PC-9 (cell line): ENCODE data around the gene ASIC4. TPM values are rescaled to one million over a fixed set of nuclear protein-coding genes. Genes with fewer than 3 reads are reported as not detected.

Experiments used
- BruUV-seq: library from RNA; stranded (reverse); fragments of 400-500 nt; replicated peaks from 2 replicates; lab custom pipeline; 2021; lab: Mats Ljungman, UMichigan
- CTCF ChIA-PET: fragments of 300-600 bp; sonication (Branson Sonifier 250); formaldehyde crosslinking; loops from one replicate; lab custom pipeline; 2022; ENCODE audit warnings: antibody characterized with exemption; lab: Charles Lee
- POLR2A ChIA-PET: fragments of 300-600 bp; sonication (Branson Sonifier 250); formaldehyde crosslinking; loops from one replicate; lab custom pipeline; 2022; ENCODE audit warnings: antibody characterized with exemption; ENCODE audit not compliant: unreplicated experiment; lab: Charles Lee
- DNase-seq, 2 experiments: peaks; one replicate each; pipeline versions ENCODE4 v3.0.0 to v3.0.0-alpha.2; 2015 to 2022; ENCODE audit warnings: mixed read lengths in 1 of 2
- H2AFZ ChIP-seq: fragments of 200-600 bp; sonication (generic); 2 replicates; pipeline ENCODE4 v1.8.1; 2017; ENCODE audit warnings: antibody characterized with exemption
- H3F3A ChIP-seq: fragments of 200-600 bp; sonication (generic); 2 replicates; pipeline ENCODE4 v1.8.1; 2017; ENCODE audit warnings: antibody characterized with exemption, mild to moderate bottlenecking, low read depth; ENCODE audit not compliant: insufficient read depth
- H3K27ac ChIP-seq: fragments of 200-600 bp; sonication (generic); 2 replicates; pipeline ENCODE4 v1.6.1; 2016; ENCODE audit warnings: mixed run types
- H3K27me3 ChIP-seq: fragments of 200-600 bp; sonication (generic); 2 replicates; pipeline ENCODE4 v1.6.1; 2016; ENCODE audit warnings: low read depth, mixed run types; ENCODE audit not compliant: insufficient read depth
- H3K36me3 ChIP-seq: fragments of 200-600 bp; sonication (generic); 2 replicates; pipeline ENCODE4 v1.6.1; 2016; ENCODE audit warnings: low read depth, mixed run types
- H3K4me1 ChIP-seq: fragments of 200-600 bp; sonication (generic); replicated peaks from 2 replicates; pipeline ENCODE4 v1.6.1; 2016; ENCODE audit warnings: mixed run types; ENCODE audit not compliant: insufficient read depth
- H3K4me2 ChIP-seq: fragments of 200-600 bp; sonication (generic); 2 replicates; pipeline ENCODE4 v1.6.1; 2017; ENCODE audit warnings: mixed run types
- H3K4me3 ChIP-seq: fragments of 200-600 bp; sonication (generic); 2 replicates; pipeline ENCODE4 v1.6.1; 2016; ENCODE audit warnings: mixed run types
- H3K79me2 ChIP-seq: fragments of 200-600 bp; sonication (generic); 2 replicates; pipeline ENCODE4 v1.6.1; 2017; ENCODE audit warnings: low read depth, mixed run types
- H3K9me2 ChIP-seq: fragments of 200-600 bp; sonication (generic); 2 replicates; pipeline ENCODE4 v1.8.1; 2017; ENCODE audit warnings: mild to moderate bottlenecking; ENCODE audit not compliant: insufficient read depth
- H3K9me3 ChIP-seq: fragments of 200-600 bp; sonication (generic); 2 replicates; pipeline ENCODE4 v1.8.1; 2016; ENCODE audit warnings: low read depth; ENCODE audit not compliant: insufficient read depth
- H4K20me1 ChIP-seq: fragments of 200-600 bp; sonication (generic); 2 replicates; pipeline ENCODE4 v1.8.1; 2017; ENCODE audit not compliant: insufficient read depth
- EZH2 ChIP-seq: fragments of 200-600 bp; sonication (generic); IDR thresholded peaks from 2 replicates; pipeline ENCODE4 v1.8.0; 2017; ENCODE audit warnings: antibody characterized with exemption, low read depth
- intact Hi-C: fragments of 100-400 bp; cut with micrococcal nuclease; formaldehyde crosslinking; loops from one replicate; pipeline ENCODE4 v1.10.0; 2022; ENCODE audit not compliant: unreplicated experiment
- total RNA-seq: library from RNA; stranded (reverse); gene quantifications from 2 replicates; pipeline ENCODE4 v1.2.3, GENCODE V29; 2021
- TF ChIP-seq, protein P1 (sequence below): fragments of 200-600 bp; sonication (generic); conservative IDR thresholded peaks from 2 replicates; pipeline ENCODE4 v1.6.1; 2017; ENCODE audit warnings: mixed run types, antibody characterized with exemption, mild to moderate bottlenecking, moderate library complexity

ASIC4 gene
- total RNA-seq, 1 experiment from 2014 or later, result 0.22 TPM

DNA sequence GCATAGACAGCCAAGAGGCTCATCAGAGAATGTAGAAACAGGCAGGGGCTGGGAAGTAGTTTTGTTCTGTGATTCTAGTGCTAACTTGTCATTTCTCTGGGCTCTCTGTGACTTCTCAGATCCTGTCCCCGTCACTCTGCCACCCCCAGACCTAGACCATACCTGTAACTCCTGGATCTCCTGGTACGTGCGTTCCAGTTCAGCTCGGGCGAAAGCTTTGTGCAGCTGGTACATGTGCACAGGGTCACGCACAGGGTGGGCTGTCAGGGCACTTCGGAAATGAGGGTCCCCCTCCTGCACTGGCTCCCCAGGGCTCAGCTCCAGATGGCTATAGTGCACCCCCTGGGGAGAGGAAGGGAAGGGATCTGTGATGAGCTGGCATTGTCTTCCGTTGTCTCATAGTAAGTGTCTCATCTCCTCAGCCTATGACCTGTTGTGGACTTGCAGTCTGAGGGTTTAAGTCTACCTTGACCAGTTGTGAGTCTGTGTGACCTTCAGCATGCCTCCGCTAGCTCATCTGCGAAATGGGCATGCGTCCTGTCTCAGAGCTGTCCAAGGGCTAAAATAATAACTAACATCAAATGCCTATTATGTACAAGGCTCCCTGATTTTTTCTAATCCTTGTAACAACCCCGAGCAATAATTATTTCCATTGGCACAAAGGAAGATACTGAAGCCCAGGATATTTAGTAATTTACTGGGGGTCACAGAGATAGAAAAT is 26.7 kb downstream of the ASIC4 start:
- H3K27ac ChIP-seq, result no peak overlapping the region
- BruUV-seq, result no TSS peak
- H3K4me1 ChIP-seq, result no peaks in the 10 kb centered on the region; the same call in 1 of the 2 replicates
- H2AFZ ChIP-seq, result no peak overlapping the region
- POLR2A ChIA-PET, result no interaction called here
- no peaks in the 10 kb centered on the region for H3K9me3 ChIP-seq
- peaks cover 23% of the 10 kb centered on the region for H4K20me1 ChIP-seq
- H3K27me3 ChIP-seq, result no peaks in the 10 kb centered on the region
- peaks cover 17% of the 10 kb centered on the region; the same call in 1 of the 2 replicates for H3F3A ChIP-seq
- TF ChIP-seq, protein P1, sequence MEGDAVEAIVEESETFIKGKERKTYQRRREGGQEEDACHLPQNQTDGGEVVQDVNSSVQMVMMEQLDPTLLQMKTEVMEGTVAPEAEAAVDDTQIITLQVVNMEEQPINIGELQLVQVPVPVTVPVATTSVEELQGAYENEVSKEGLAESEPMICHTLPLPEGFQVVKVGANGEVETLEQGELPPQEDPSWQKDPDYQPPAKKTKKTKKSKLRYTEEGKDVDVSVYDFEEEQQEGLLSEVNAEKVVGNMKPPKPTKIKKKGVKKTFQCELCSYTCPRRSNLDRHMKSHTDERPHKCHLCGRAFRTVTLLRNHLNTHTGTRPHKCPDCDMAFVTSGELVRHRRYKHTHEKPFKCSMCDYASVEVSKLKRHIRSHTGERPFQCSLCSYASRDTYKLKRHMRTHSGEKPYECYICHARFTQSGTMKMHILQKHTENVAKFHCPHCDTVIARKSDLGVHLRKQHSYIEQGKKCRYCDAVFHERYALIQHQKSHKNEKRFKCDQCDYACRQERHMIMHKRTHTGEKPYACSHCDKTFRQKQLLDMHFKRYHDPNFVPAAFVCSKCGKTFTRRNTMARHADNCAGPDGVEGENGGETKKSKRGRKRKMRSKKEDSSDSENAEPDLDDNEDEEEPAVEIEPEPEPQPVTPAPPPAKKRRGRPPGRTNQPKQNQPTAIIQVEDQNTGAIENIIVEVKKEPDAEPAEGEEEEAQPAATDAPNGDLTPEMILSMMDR, result no peak
- no peak for TF ChIP-seq EZH2
- no peak overlapping the region for H3K4me3 ChIP-seq
- H3K79me2 ChIP-seq, result peaks cover 17% of the 10 kb centered on the region
- H3K36me3 ChIP-seq, result peaks cover 10% of the 10 kb centered on the region
- no peaks in the 10 kb centered on the region for H3K9me2 ChIP-seq
- intact Hi-C loops, result loop anchor here (1.0 kb wide), 1 partner anchor 101 kb away; no protein-coding TSS in a partner anchor
- no peak for DNase-seq
- no peak overlapping the region for H3K4me2 ChIP-seq
- CTCF ChIA-PET, result interaction anchor here (0.5 to 1.9 kb wide), 3 partner anchors 148 to 286 kb away, joined by 5 to 8 read pairs (median 6); no protein-coding TSS in a partner anchor

DNA sequence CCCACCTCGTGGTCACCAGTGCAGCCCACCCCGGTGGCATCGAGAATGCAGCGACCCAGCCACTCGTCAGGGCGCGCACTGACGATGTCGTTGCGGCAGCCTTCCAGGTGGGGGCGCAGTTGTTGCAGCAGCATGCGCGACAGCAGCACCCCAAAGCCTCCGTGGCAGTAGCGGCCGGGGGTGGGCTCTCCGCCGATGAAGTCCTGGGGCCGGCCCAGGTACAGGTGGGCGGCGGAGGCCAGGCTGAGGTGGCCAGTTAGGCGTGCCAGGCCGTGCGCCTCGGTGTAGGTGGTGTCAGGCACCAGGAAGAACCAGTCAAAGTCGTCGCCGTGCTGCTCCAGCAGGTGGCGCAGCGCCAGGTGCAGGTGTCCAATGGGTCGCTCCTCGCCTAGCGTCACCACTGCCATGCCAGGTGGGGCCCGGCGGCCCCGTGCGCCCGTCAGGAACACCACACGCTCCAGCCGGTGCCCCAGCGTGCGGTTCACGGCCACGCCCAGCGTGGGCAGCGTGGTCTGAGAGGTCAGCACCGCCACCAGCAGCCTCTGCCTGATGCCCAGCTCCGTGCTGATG is 27.4 kb downstream of the ASIC4 start:
- TF ChIP-seq EZH2, result no peak
- TF ChIP-seq, protein P1, result peak; percentile 89
- no peak overlapping the region for H2AFZ ChIP-seq
- CTCF ChIA-PET, result interaction anchor here (0.6 to 1.9 kb wide), 5 partner anchors 29 to 285 kb away, joined by 6 to 10 read pairs (median 7); partner anchors contain the start of gene OBSL1
- peaks cover 23% of the 10 kb centered on the region for H4K20me1 ChIP-seq
- POLR2A ChIA-PET, result interaction anchor here (0.9 kb wide), 1 partner anchor 55 kb away, joined by 5 read pairs; the partner anchor contains the start of gene STK11IP
- no TSS peak for BruUV-seq
- no peaks in the 10 kb centered on the region for H3K9me2 ChIP-seq
- peaks cover 10% of the 10 kb centered on the region for H3K36me3 ChIP-seq
- H3K27me3 ChIP-seq, result no peaks in the 10 kb centered on the region
- H3K4me1 ChIP-seq, result no peaks in the 10 kb centered on the region; the same call in 1 of the 2 replicates
- peak overlapping the region; percentile 93 for H3K4me2 ChIP-seq
- intact Hi-C loops, result loop anchor here (1.0 to 2.0 kb wide), 2 partner anchors 29 to 101 kb away; partner anchors contain the start of gene OBSL1
- no peaks in the 10 kb centered on the region for H3K9me3 ChIP-seq
- peaks cover 17% of the 10 kb centered on the region for H3K79me2 ChIP-seq
- H3F3A ChIP-seq, result peaks cover 17% of the 10 kb centered on the region; the same call in 1 of the 2 replicates
- H3K4me3 ChIP-seq, result peak overlapping the region; percentile 65
- peak; percentile 68 to 92 for DNase-seq
- no peak overlapping the region for H3K27ac ChIP-seq

DNA sequence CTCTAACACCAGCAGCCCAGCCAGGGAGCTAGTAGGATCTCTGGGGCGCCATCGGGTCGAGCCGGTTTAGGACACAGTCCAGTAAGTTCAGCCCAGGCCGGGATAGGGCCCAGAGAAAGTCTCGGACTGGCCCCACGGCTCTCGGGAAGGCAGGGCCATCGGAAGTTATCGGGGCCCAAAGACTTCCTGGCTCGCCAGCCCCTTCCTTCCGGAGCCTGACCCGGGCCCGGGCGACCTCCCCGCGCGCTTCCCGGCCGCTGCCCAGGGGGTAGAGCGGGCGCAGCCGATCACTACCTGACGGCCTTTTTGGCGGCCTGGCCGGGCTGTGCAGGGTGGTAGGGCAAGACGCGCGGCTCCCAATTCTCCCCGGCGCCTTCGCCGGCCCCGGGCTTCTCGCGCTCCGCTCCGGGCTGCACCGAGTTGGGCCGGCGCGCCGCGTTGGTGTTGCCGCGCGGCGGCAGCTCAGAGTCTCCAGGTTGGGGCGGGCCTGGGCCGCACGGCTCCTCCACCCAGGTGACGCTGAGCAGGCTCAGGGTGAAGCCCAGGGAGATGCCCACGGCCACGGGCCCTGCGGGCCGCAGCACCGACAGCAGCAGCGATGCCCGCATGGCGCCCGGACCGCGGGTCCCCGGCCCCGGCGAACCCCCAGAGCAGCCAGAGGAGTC is 28.8 kb downstream of the ASIC4 start:
- no peaks in the 10 kb centered on the region; the same call in 1 of the 2 replicates for H3K4me1 ChIP-seq
- POLR2A ChIA-PET, result interaction anchor here (0.6 to 0.9 kb wide), 5 partner anchors 54 to 251 kb away, joined by 3 to 5 read pairs (median 4); partner anchors contain the start of gene STK11IP
- no peaks in the 10 kb centered on the region for H3K9me2 ChIP-seq
- peak overlapping the region; percentile 70; the same call in 1 of the 2 replicates for H2AFZ ChIP-seq
- peak overlapping the region; percentile 65 for H3K4me3 ChIP-seq
- peak overlapping the region; percentile 55 for H3K27ac ChIP-seq
- CTCF ChIA-PET, result interaction anchor here (0.6 kb wide), 2 partner anchors 12 to 144 kb away, joined by 4 to 7 read pairs; no protein-coding TSS in a partner anchor
- TF ChIP-seq, protein P1, result no peak
- no peak for TF ChIP-seq EZH2
- H4K20me1 ChIP-seq, result peaks cover 23% of the 10 kb centered on the region
- H3K4me2 ChIP-seq, result peak overlapping the region; percentile 93
- peaks cover 17% of the 10 kb centered on the region for H3K79me2 ChIP-seq
- H3F3A ChIP-seq, result peaks cover 11% of the 10 kb centered on the region; the same call in 1 of the 2 replicates
- DNase-seq, result peak; percentile 37 to 40
- H3K9me3 ChIP-seq, result no peaks in the 10 kb centered on the region
- H3K36me3 ChIP-seq, result peaks cover 10% of the 10 kb centered on the region
- H3K27me3 ChIP-seq, result no peaks in the 10 kb centered on the region
- intact Hi-C loops, result loop anchor here (1.0 to 2.0 kb wide), 3 partner anchors 28 to 146 kb away; partner anchors contain the start of genes OBSL1 and STK11IP
- BruUV-seq, result no TSS peak
